MCF 10A (cell line): ENCODE results near the gene KRTAP10-6. TPM values are rescaled to one million over a fixed set of nuclear protein-coding genes. Genes with fewer than 3 reads are reported as not detected.

Source experiments
- BruUV-seq: library from RNA; stranded (reverse); fragments of 400-500 nt; replicated peaks from 2 replicates; lab custom pipeline; 2021; lab: Mats Ljungman, UMichigan
- CTCF ChIA-PET: fragments of 300-600 bp; sonication (Branson Sonifier 250); formaldehyde crosslinking; extraction: SDS; loops from one replicate; lab custom pipeline; 2021; ENCODE audit warnings: antibody characterized with exemption, inconsistent platforms; lab: Yijun Ruan, JAX
- POLR2A ChIA-PET: fragments of 300-600, 350-650 bp; sonication (Branson Sonifier 250); formaldehyde crosslinking; extraction: SDS; loops from one replicate; lab custom pipeline; 2020; ENCODE audit warnings: antibody characterized with exemption, inconsistent platforms; lab: Yijun Ruan, JAX
- DNase-seq: peaks from one replicate; pipeline ENCODE4 v3.0.0-alpha.2; 2018; ENCODE audit not compliant: unreplicated experiment
- H3K27ac Mint-ChIP-seq: one replicate; pipeline ENCODE4 v1.8.0; 2022; ENCODE audit warnings: mild to moderate bottlenecking, low read depth, mixed read lengths; ENCODE audit not compliant: unreplicated experiment
- H3K27me3 Mint-ChIP-seq: one replicate; pipeline ENCODE4 v1.8.0; 2022; ENCODE audit warnings: mixed read lengths; ENCODE audit not compliant: insufficient read depth, unreplicated experiment
- H3K36me3 Mint-ChIP-seq: one replicate; pipeline ENCODE4 v1.8.0; 2022; ENCODE audit warnings: mild to moderate bottlenecking, moderate library complexity, mixed read lengths; ENCODE audit not compliant: insufficient read depth, unreplicated experiment
- H3K4me1 Mint-ChIP-seq: one replicate; pipeline ENCODE4 v1.8.0; 2022; ENCODE audit warnings: mixed read lengths; ENCODE audit not compliant: insufficient read depth, unreplicated experiment
- H3K4me3 Mint-ChIP-seq: one replicate; pipeline ENCODE4 v1.8.0; 2022; ENCODE audit warnings: mild to moderate bottlenecking, moderate library complexity, mixed read lengths; ENCODE audit not compliant: unreplicated experiment
- H3K9me3 Mint-ChIP-seq: one replicate; pipeline ENCODE4 v1.8.0; 2022; ENCODE audit warnings: mixed read lengths; ENCODE audit not compliant: unreplicated experiment
- CTCF ChIP-seq: fragments of 200-600 bp; IDR thresholded peaks from one replicate; pipeline ENCODE4 v1.8.0; 2022; ENCODE audit warnings: antibody characterized with exemption, mild to moderate bottlenecking; ENCODE audit not compliant: unreplicated experiment
- intact Hi-C: fragments of 100-400 bp; cut with micrococcal nuclease; formaldehyde crosslinking; loops from 2 replicates; pipeline ENCODE4 v1.14.1; 2022
- total RNA-seq: library from RNA; stranded (reverse); gene quantifications from 2 replicates; pipeline ENCODE4 v1.2.3, GENCODE V29; 2022

KRTAP10-6 gene
- total RNA-seq, 1 experiment from 2014 or later = not detected

- intact Hi-C loops = no loop called here
Observed at GRCh38 chr21:44590311-44590721, 2.0 kb downstream of the KRTAP10-6 start.

GRCh38 chr21:44589586-44590305 lies 2.6 kb downstream of the KRTAP10-6 start:
- intact Hi-C loops = no loop called here
- H3K27ac Mint-ChIP-seq = no peak overlapping the region
- no peak overlapping the region for H3K4me3 Mint-ChIP-seq
- TF ChIP-seq CTCF = no peak
- no peak for DNase-seq
- ChIA-PET CTCF (interaction anchor here (0.6 kb wide), 1 partner anchor 43 kb away, joined by 4 read pairs; no protein-coding TSS in a partner anchor), POLR2A (no interaction called here)
- no TSS peak for BruUV-seq
- H3K9me3 Mint-ChIP-seq = no peaks in the 10 kb centered on the region
- no peaks in the 10 kb centered on the region for H3K4me1 Mint-ChIP-seq
- H3K27me3 Mint-ChIP-seq = peaks cover 45% of the 10 kb centered on the region
- H3K36me3 Mint-ChIP-seq = peaks cover 5% of the 10 kb centered on the region

More at GRCh38 chr21:44590311-44590721, 2.0 kb downstream of the KRTAP10-6 start:
- no peak for DNase-seq
- Mint-ChIP-seq H3K27me3 (peaks cover 39% of the 10 kb centered on the region), H3K4me1 (no peaks in the 10 kb centered on the region), H3K9me3 (no peaks in the 10 kb centered on the region), H3K36me3 (peaks cover 5% of the 10 kb centered on the region), H3K4me3 (no peak overlapping the region), H3K27ac (no peak overlapping the region)
- TF ChIP-seq CTCF = no peak
- no TSS peak for BruUV-seq
- POLR2A ChIA-PET = no interaction called here
- CTCF ChIA-PET = interaction anchor here (0.6 kb wide), 2 partner anchors 44 to 358 kb away, joined by 4 read pairs; no protein-coding TSS in a partner anchor

- no peak for DNase-seq
- POLR2A ChIA-PET = no interaction called here
- H3K36me3 Mint-ChIP-seq = peaks cover 5% of the 10 kb centered on the region
- H3K9me3 Mint-ChIP-seq = no peaks in the 10 kb centered on the region
- H3K27me3 Mint-ChIP-seq = peaks cover 51% of the 10 kb centered on the region
- H3K4me1 Mint-ChIP-seq = no peaks in the 10 kb centered on the region
- H3K27ac Mint-ChIP-seq = no peak overlapping the region
- no peak for TF ChIP-seq CTCF
- no TSS peak for BruUV-seq
- intact Hi-C loops = no loop called here
- no peak overlapping the region for H3K4me3 Mint-ChIP-seq
- CTCF ChIA-PET = no interaction called here
Observed at GRCh38 chr21:44589094-44589493, 3.2 kb downstream of the KRTAP10-6 start.

GRCh38 chr21:44585892-44586291 lies 6.4 kb downstream of the KRTAP10-6 start:
- no TSS peak for BruUV-seq
- H3K36me3 Mint-ChIP-seq = no peaks in the 10 kb centered on the region
- POLR2A ChIA-PET = no interaction called here
- peaks cover 8% of the 10 kb centered on the region for H3K9me3 Mint-ChIP-seq
- CTCF ChIA-PET = no interaction called here
- no peaks in the 10 kb centered on the region for H3K4me1 Mint-ChIP-seq
- intact Hi-C loops = no loop called here
- H3K27ac Mint-ChIP-seq = no peak overlapping the region
- DNase-seq = no peak
- H3K4me3 Mint-ChIP-seq = no peak overlapping the region
- H3K27me3 Mint-ChIP-seq = peaks cover 61% of the 10 kb centered on the region
- no peak for TF ChIP-seq CTCF
